Epithelial cell of proximal tubule (primary cell): ENCODE measurements around the gene LIN9. TPM values are rescaled to one million over a fixed set of nuclear protein-coding genes. Genes with fewer than 3 reads are reported as not detected.

Source experiments
- DNase-seq: peaks from one replicate; pipeline ENCODE4 v3.0.0-alpha.2; 2011; ENCODE audit warnings: low read depth
- H3K4me3 ChIP-seq: 2 replicates; pipeline ENCODE4 v1.5.1; 2011; ENCODE audit warnings: low read depth, mild to moderate bottlenecking, low read length
- total RNA-seq: library from RNA; depleted of rRNA; stranded (reverse); fragments of >200 nt; gene quantifications from 2 replicates; pipeline ENCODE4 v1.2.3, GENCODE V29; 2015
- TF ChIP-seq, protein P1 (sequence below): conservative IDR thresholded peaks from 2 replicates; pipeline ENCODE4 v1.5.1; 2012; ENCODE audit warnings: low read depth, mild to moderate bottlenecking, low read length

The LIN9 gene
- total RNA-seq, 1 donor from 2014 or later: 5.5 TPM

DNA sequence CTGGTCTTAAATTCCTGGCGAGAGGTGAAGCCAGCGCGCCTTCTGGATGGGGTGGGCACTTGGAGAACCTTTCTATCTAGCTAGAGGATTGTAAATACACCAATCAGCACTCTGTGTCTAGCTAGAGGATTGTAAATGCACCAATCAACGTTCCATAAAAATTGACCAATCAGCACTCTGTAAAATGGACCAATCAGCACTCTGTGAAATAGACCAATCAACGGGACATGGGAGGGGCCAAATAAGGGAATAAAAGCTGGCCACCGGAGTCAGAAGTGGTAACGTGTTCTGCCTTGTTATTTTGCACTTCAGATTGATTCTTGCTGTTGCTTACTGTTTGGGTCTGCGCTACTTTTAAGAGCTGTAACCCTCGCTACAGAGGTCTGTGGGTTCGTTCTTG is 12.0 kb upstream of the LIN9 start:
- no peak for DNase-seq

DNA sequence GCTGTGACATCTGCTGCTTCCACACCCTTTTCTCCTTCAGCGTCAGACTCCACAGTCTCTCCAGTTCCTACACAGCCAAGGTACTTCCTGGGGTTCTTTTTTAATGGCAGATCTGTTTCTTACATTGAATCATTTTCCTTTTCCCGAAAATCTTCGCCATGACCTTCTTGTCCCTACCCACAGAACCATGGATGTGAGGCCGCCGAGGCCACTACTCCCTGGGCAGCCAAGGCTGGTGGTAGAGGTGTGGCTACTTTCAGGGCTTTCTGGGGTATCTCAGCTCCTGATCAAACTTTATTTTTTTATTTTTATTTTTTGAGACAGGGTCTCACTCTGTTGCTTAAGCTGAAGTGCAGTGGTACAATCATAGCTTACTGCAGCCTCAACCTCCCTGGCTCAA is 9.5 kb upstream of the LIN9 start:
- no peak overlapping the region for H3K4me3 ChIP-seq
- TF ChIP-seq, protein P1, sequence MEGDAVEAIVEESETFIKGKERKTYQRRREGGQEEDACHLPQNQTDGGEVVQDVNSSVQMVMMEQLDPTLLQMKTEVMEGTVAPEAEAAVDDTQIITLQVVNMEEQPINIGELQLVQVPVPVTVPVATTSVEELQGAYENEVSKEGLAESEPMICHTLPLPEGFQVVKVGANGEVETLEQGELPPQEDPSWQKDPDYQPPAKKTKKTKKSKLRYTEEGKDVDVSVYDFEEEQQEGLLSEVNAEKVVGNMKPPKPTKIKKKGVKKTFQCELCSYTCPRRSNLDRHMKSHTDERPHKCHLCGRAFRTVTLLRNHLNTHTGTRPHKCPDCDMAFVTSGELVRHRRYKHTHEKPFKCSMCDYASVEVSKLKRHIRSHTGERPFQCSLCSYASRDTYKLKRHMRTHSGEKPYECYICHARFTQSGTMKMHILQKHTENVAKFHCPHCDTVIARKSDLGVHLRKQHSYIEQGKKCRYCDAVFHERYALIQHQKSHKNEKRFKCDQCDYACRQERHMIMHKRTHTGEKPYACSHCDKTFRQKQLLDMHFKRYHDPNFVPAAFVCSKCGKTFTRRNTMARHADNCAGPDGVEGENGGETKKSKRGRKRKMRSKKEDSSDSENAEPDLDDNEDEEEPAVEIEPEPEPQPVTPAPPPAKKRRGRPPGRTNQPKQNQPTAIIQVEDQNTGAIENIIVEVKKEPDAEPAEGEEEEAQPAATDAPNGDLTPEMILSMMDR: no peak

More for the DNA sequence above, 12.0 kb upstream of the LIN9 start:
- no peak overlapping the region for H3K4me3 ChIP-seq
- TF ChIP-seq, protein P1: no peak

DNA sequence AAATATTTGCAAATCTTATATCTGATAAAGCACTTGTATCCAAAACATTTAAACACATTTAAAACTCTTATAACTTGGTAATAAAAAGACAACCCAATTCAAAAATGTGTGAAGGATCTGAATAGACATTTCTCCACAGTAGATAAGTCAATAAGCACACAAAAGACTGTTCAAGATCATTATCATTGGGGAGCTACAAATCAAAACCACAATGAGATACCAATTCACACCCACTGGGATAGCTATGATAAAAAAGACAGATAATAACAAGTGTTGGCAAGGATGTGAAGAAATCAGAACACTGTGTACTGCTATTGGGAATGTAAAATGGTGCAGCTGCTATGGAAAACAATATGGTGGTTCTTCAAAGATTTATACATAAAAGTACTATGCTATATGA is 5.1 kb upstream of the LIN9 start:
- TF ChIP-seq, protein P1: no peak
- no peak overlapping the region for H3K4me3 ChIP-seq
- DNase-seq: no peak

More for the DNA sequence above, 9.5 kb upstream of the LIN9 start:
- no peak for DNase-seq

DNA sequence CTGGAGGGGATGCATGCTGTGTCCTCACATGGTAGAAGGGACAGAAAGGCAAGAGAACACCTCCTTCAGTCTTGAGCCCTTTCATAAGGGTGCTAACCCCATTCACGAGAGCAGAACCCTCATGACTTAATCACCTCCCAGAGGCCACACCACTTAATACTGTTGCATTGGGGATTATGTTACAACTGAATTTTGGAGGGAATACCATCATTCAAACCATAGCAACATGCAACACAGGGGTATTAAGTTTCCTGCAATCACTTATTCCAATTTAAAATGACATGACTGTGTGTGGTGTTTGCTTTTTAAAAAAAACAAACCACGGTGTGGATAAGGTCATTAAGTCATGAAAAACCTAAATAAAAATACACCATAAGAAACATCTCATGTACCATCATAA is 3.1 kb upstream of the LIN9 start:
- no peak overlapping the region for H3K4me3 ChIP-seq
- no peak for DNase-seq
- TF ChIP-seq, protein P1: no peak

DNA sequence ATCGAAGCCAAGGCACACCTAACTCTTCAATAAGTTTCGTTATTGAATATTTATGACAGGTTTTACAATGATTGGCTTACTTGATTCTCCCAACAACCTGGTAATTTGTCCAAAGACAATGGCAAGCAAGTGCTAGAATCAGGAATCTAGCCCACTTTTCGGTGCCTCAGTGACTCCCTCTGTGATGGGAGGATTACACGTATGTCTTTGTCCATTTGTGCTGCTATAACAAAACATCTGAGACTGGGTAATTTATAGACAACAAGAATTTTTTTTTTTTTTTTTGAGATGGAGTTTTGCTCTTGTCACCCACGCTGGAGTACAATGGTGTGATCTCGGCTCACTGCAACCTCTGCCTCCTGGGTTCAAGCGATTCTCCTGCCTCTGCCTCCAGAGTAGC is 2.4 kb upstream of the LIN9 start:
- H3K4me3 ChIP-seq: no peak overlapping the region
- TF ChIP-seq, protein P1: no peak
- no peak for DNase-seq

DNA sequence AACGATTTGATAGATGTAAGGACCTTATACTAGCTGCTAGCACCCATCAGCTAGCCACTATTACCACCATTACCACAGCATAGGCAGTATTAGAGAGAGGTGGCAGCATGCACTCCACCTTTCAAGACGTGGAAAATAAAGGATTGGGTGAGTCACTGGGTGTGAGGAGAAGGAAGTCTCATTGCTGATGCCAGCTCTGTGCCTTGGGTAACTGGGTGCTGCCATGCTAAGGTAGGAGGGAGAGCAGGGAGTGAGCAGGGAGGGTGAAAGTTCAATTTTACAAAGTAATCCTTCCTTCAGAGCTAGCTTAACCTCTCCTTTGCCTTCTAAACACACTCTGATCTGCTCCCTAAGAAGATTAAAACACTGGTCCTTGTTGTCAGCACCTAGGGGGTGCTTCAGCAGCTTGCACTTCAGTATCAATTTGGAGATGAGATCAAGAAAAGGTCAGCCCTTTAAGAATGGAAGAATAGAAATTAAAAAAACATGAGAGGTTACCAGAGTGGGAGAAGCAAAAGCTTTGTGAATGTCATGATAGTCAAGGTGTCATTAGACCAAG is 1.8 kb upstream of the LIN9 start:
- H3K4me3 ChIP-seq: no peak overlapping the region
- TF ChIP-seq, protein P1: no peak
- no peak for DNase-seq

DNA sequence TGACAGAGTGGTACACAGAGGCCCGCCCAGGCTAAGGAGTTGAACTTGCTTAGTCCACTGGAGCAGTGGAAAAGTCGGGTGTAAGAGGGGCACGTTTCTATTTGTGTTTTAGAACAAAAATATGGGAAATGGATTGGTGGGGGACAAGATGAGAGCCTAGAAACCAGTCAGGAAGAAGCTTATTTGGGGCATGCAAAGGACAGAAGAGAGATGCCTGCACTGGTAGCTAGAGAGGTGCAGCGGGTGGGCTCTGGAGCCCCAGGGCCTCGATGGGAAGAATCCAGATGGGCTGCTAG is 1.2 kb upstream of the LIN9 start:
- no peak overlapping the region for H3K4me3 ChIP-seq
- TF ChIP-seq, protein P1: no peak
- DNase-seq: no peak
